Breast epithelium (tissue), 4 donors: Measurements from ENCODE around the gene MTUS2. TPM values are rescaled to one million over a fixed set of nuclear protein-coding genes. Genes with fewer than 3 reads are reported as not detected.

Experiments used
- DNase-seq, 2 donors: peaks; one replicate each; pipeline ENCODE4 v3.0.0-alpha.2; 2019; ENCODE audit warnings: low spot score in 2 of 2
- H3K27ac ChIP-seq, 2 donors: fragments of 200-600 bp; sonication (generic) in 1 of 2; one replicate each; pipeline ENCODE4 v1.5.1; 2016 to 2019; ENCODE audit warnings: mild to moderate bottlenecking in 1 of 2
- H3K27me3 ChIP-seq, 2 donors: fragments of 200-600 bp; sonication (generic) in 1 of 2; one replicate each; pipeline versions ENCODE4 v1.5.1 to v1.6.0; 2017 to 2019; ENCODE audit warnings: control low read depth in 1 of 2, mild to moderate bottlenecking in 1 of 2
- H3K36me3 ChIP-seq: fragments of 200-600 bp; one replicate; pipeline ENCODE4 v1.5.1; 2019
- H3K4me1 ChIP-seq, 2 donors: fragments of 200-600 bp; sonication (generic); one replicate each; pipeline ENCODE4 v1.5.1; 2016 to 2019; ENCODE audit warnings: control low read depth in 1 of 2
- H3K4me3 ChIP-seq, 3 donors: fragments of 200-600 bp; sonication (generic); 1 replicate in 2 of 3; 2 replicates in 1 of 3; pipeline ENCODE4 v1.5.1; 2016 to 2019; ENCODE audit warnings: mild to moderate bottlenecking in 3 of 3, moderate library complexity in 2 of 3
- H3K9me3 ChIP-seq, 2 donors: fragments of 200-600 bp; sonication (generic) in 1 of 2; one replicate each; pipeline ENCODE4 v1.5.1; 2016 to 2019; ENCODE audit warnings: control low read depth in 1 of 2
- POLR2A ChIP-seq: fragments of 450-650 bp; IDR thresholded peaks from one replicate; pipeline ENCODE4 v1.6.1; 2016; ENCODE audit warnings: antibody characterized with exemption, mild to moderate bottlenecking, moderate library complexity
- POLR2AphosphoS5 ChIP-seq, 3 donors: sonication (generic); formaldehyde crosslinking; IDR thresholded peaks; one replicate each; pipeline ENCODE4 v1.6.1; 2017; ENCODE audit warnings: antibody characterized with exemption in 3 of 3
- intact Hi-C: fragments of 100-400 bp; cut with DNase I; formaldehyde crosslinking; loops from one replicate; pipeline ENCODE4 v1.15.1; 2023; ENCODE audit warnings: low total_unique reads
- total RNA-seq, 3 donors: library from RNA; depleted of rRNA; stranded (reverse); fragments of >200 nt; gene quantifications; one replicate each; pipeline ENCODE4 v1.1.0, GENCODE V29; 2016
- TF ChIP-seq, protein P1 (sequence below), 3 donors: fragments of 450-650 bp; IDR thresholded peaks; one replicate each; pipeline ENCODE4 v1.5.1; 2016 to 2017; ENCODE audit warnings: antibody characterized with exemption in 3 of 3, mild to moderate bottlenecking in 3 of 3, moderate library complexity in 3 of 3

Gene MTUS2
- total RNA-seq, 3 donors from 2014 or later = under 0.01 to 1.0 TPM; not detected in 1

DNA sequence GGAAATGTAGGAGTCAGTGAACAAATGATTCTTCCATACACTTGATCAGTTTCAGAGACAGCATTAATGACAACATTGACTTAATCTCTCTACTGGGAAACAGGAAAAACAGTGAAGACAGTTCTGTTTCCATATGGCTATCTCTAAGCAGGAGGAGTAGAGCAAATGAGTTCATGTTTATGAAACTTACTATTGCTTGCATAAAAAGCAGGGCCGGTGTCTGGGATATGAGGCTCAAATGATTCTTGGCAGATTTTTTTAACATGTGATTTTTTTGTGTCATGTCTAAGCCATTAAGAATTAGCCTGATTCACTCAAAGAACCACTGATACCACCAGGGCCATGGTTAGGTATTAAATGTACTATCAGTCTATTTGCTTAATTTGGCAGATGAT, 633.5 kb downstream of the MTUS2 start:
- Histone ChIP-seq H3K4me3 (no peak overlapping the region), H3K4me1 (peaks cover 0 to 8% of the 10 kb centered on the region in 2 donors), H3K27me3 (no peaks in the 10 kb centered on the region), H3K36me3 (no peaks in the 10 kb centered on the region), H3K9me3 (no peaks in the 10 kb centered on the region), H3K27ac (peak overlapping the region in 1 of 2 donors; percentile 2)
- no peak for DNase-seq
- no peak for TF ChIP-seq POLR2AphosphoS5 (IDR thresholded peaks at IDR 0.05)
- TF ChIP-seq, protein P1, sequence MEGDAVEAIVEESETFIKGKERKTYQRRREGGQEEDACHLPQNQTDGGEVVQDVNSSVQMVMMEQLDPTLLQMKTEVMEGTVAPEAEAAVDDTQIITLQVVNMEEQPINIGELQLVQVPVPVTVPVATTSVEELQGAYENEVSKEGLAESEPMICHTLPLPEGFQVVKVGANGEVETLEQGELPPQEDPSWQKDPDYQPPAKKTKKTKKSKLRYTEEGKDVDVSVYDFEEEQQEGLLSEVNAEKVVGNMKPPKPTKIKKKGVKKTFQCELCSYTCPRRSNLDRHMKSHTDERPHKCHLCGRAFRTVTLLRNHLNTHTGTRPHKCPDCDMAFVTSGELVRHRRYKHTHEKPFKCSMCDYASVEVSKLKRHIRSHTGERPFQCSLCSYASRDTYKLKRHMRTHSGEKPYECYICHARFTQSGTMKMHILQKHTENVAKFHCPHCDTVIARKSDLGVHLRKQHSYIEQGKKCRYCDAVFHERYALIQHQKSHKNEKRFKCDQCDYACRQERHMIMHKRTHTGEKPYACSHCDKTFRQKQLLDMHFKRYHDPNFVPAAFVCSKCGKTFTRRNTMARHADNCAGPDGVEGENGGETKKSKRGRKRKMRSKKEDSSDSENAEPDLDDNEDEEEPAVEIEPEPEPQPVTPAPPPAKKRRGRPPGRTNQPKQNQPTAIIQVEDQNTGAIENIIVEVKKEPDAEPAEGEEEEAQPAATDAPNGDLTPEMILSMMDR (IDR thresholded peaks at IDR 0.05) = no peak
- TF ChIP-seq POLR2A = no peak
- intact Hi-C loops = no loop called here

DNA sequence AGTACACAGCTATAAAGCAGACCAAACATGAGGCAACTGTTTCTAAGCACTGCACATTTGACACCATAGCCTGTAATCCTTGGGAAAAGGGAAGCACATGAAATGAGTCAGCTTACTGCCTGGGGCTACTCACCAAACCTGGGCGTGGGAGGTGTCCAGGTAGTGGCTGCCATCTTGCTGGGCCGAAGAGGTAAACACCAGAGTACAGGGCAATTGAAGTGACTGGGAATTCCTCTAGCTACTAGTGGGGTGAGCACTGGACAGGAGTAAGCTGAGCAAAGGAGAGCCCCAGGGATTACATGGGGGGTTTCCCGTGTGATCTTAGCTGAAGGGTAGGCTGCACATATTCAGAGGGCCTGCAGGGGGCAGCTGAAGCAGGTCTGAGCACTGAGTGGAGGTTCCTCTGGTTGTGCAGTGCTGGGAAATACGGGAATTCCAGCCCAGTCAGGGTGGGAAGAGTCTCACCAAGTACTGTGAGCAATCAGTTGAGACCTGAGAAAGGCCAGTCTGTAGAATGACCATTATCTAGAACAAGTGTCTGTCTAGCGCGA, 634.9 kb downstream of the MTUS2 start:
- no peaks in the 10 kb centered on the region for H3K9me3 ChIP-seq
- no peaks in the 10 kb centered on the region for H3K36me3 ChIP-seq
- no peaks in the 10 kb centered on the region for H3K27me3 ChIP-seq
- H3K4me3 ChIP-seq = no peak overlapping the region
- DNase-seq = peak in 1 of 2 donors; percentile 41
- peak overlapping the region in 1 of 2 donors; percentile 3 for H3K27ac ChIP-seq
- TF ChIP-seq POLR2A (no peak), POLR2AphosphoS5 (IDR thresholded peaks at IDR 0.05) (no peak)
- TF ChIP-seq, protein P1 (IDR thresholded peaks at IDR 0.05) = no peak
- H3K4me1 ChIP-seq = peaks cover 0 to 8% of the 10 kb centered on the region in 2 donors
- intact Hi-C loops = no loop called here

DNA sequence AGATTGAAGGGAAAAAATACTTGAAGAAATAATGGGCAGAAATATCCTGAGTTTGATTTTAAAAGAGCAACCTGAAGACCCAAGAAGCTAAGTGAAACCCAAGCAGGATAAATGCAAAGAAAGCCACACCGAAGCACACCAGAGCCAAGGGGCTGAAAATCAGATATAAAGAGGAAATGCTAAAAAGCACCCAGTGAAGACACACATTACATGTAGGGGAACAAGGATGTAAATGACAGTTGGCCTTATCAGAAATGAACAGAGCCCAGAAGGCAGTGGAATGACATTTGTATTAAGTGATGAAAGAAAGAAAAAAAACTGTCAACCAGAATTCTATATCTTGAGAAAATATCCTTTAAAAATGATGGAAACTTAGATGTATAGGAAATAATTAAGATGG, 636.3 kb downstream of the MTUS2 start:
- intact Hi-C loops = no loop called here
- TF ChIP-seq POLR2AphosphoS5 (IDR thresholded peaks at IDR 0.05) = no peak
- Histone ChIP-seq H3K4me1 (peaks cover 0 to 8% of the 10 kb centered on the region in 2 donors), H3K4me3 (no peak overlapping the region), H3K9me3 (no peaks in the 10 kb centered on the region), H3K36me3 (no peaks in the 10 kb centered on the region), H3K27ac (no peak overlapping the region), H3K27me3 (no peaks in the 10 kb centered on the region)
- DNase-seq = no peak

DNA sequence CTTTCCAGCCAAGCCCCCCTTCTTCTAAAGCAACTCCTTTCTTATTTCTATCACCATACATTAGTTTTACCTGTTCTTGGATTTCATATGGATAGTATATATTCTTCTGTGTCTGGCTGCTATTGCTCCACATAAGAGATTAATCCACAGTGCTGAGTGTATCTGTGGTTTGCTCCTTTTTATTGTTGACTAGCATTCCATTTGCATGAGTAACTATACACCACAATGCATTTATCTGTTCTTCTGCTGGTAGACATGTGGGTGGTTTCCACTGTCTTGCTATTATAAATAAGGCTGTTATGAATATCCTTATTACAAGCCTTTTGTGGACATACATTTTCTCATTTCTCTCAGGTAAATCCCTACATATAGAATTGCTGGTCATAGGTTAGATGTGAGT, 637.2 kb downstream of the MTUS2 start:
- TF ChIP-seq POLR2AphosphoS5 (IDR thresholded peaks at IDR 0.05) (no peak), POLR2A (no peak)
- TF ChIP-seq, protein P1 (IDR thresholded peaks at IDR 0.05) = no peak
- peaks cover 0 to 8% of the 10 kb centered on the region in 2 donors for H3K4me1 ChIP-seq
- peak overlapping the region; percentile 49 to 63 for H3K27ac ChIP-seq
- intact Hi-C loops = no loop called here
- no peak for DNase-seq
- H3K4me3 ChIP-seq = no peak overlapping the region
- no peaks in the 10 kb centered on the region for H3K36me3 ChIP-seq
- H3K27me3 ChIP-seq = no peaks in the 10 kb centered on the region
- H3K9me3 ChIP-seq = no peaks in the 10 kb centered on the region

DNA sequence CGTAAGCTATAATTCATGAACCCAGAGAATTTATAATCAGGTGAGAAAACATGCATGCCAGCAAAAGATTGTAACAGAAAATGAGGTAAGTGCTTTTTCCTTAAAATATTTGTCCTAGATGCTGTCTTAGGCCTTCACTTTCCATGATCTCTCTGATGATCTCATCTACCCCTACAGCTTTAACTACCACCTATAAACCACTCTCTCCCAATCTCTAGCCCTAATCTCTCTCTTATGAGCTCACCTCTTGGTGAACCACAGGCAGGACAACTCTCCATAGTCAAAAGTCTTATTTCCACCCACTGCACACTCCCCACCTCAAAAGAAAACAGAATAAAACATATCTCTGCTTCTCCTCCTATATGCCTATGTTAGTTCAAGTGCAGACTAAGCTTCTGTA, 638.3 kb downstream of the MTUS2 start:
- no peak for TF ChIP-seq POLR2A
- no peak for TF ChIP-seq POLR2AphosphoS5 (IDR thresholded peaks at IDR 0.05)
- TF ChIP-seq, protein P1 (IDR thresholded peaks at IDR 0.05) = no peak
- Histone ChIP-seq H3K27me3 (no peaks in the 10 kb centered on the region), H3K9me3 (no peaks in the 10 kb centered on the region), H3K4me3 (no peak overlapping the region), H3K27ac (peak overlapping the region in 1 of 2 donors; percentile 63), H3K4me1 (peaks cover 0 to 8% of the 10 kb centered on the region in 2 donors), H3K36me3 (no peaks in the 10 kb centered on the region)
- no peak for DNase-seq
- intact Hi-C loops = no loop called here
